G401 (cell line): ENCODE measurements around the gene INPP5A. TPM values are rescaled to one million over a fixed set of nuclear protein-coding genes. Genes with fewer than 3 reads are reported as not detected.
A peak's percentile ranks its signal among the peaks of the same experiment; 100 is the strongest.

Experiments used
- DNase-seq: peaks from one replicate; pipeline ENCODE4 v3.0.0-alpha.2; 2015; ENCODE audit warnings: low spot score
- in situ Hi-C: cut with HindIII; loops from 2 replicates; pipeline ENCODE4 v1.10.0; 2016; ENCODE audit warnings: low sequenced_read_pairs, mixed read lengths
- total RNA-seq: library from RNA; depleted of rRNA; stranded (reverse); fragments of >200 nt; shearing (Covaris generic); gene quantifications from 2 replicates; pipeline ENCODE4 v1.2.3, GENCODE V29; 2014

Gene INPP5A
- total RNA-seq, 1 experiment from 2014 or later: 44.3 TPM

GRCh38 chr10:132584081-132584480 lies 46.5 kb downstream of the INPP5A start:
- in situ Hi-C loops: loop anchor here (5.0 kb wide), 1 partner anchor 62 kb away; no protein-coding TSS in a partner anchor

DNA sequence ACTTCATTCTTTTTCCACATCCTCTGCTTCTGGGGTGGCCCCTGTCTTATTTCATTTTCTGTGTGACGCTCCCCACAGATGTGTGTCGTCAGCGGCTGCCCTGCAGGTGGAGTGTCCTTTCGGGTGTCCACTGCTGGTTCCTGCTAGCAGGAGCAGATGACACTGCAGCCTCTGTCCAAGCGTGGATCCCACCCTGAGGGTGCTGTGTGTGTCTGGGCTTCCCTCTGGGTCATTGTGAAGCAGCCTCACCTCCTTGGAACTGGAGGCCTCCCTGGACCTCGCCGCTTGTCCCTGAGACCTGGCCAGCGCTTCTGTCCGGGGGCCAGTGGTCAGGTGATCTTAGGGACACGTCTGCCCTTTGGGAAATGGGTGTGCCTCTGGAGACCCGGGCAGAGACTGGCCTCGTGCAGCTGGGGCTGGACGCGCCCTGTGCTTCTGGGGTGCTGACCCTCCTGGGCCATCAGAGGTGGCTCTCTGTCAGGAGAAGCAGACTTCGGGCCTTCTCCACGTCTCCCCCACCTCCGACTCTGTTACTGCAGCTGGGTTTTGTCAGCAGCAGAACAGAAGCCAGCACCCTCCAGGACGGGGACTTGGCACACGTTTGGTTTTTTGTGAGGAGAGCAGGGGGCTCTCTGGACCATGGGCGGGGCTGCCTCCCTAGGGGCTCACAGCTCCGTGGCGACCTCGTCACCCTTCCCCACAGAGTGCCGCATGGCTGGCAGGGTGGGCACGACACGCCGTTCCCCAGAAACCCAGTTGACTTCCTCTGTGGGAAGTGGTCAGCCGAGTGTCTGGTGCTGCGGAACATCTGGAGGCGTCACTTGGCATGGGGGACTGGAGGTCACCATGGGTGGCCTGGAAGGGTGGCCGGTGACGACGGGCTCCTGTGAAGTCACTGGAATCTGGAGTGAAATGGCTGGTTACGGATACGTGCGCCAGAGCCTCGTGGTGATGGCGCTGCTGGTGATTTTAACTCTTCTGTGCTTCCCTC lies 48.4 kb downstream of the INPP5A start:
- no peak for DNase-seq

More at GRCh38 chr10:132584081-132584480, 46.5 kb downstream of the INPP5A start:
- peak; percentile 82 for DNase-seq

GRCh38 chr10:132586739-132587138 lies 49.2 kb downstream of the INPP5A start:
- no peak for DNase-seq
- in situ Hi-C loops: no loop called here

More for the DNA sequence above, 48.4 kb downstream of the INPP5A start:
- in situ Hi-C loops: no loop called here

- in situ Hi-C loops: no loop called here
- peak; percentile 49 for DNase-seq
These were observed 49.6 kb downstream of the INPP5A start for GRCh38 chr10:132587175-132587574.

DNA sequence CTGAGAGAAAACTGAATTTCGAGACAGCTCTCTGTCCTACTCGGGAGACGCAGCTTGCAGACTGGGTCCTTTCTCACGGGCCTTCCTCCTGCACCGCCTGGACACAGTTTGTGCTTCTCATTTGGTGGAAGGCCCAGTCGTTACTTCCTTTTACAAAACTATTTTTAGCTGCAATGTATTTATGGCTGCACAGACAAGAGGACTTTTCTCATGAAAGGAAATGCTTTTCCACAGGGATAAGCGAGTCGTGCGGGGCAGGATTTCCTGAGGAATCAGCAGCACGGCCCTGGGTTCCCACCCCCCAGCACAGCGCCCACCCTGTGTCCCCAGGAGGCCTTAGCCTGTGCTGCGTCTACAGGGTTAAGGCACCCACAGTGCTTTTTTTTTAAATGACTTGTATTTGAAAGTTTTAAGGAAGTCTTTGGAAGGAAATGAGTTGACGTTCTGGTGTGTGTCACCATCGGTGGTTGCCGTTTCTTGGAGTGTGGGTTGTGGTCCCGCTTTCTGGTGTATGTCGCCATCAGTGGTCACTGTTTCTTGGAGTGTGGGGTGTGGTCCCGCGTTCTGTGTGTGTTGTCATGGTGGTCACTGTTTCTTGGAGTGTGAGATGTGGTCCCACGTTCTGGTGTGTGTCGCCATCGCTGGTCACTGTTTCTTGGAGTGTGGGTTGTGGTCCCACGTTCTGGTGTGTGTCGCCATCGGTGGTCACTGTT lies 50.9 kb downstream of the INPP5A start:
- in situ Hi-C loops: no loop called here
- peak; percentile 55 for DNase-seq

GRCh38 chr10:132589015-132589414 lies 51.4 kb downstream of the INPP5A start:
- no peak for DNase-seq
- in situ Hi-C loops: no loop called here

- DNase-seq: no peak
- in situ Hi-C loops: no loop called here
These were observed 52.1 kb downstream of the INPP5A start for GRCh38 chr10:132589681-132590080.

DNA sequence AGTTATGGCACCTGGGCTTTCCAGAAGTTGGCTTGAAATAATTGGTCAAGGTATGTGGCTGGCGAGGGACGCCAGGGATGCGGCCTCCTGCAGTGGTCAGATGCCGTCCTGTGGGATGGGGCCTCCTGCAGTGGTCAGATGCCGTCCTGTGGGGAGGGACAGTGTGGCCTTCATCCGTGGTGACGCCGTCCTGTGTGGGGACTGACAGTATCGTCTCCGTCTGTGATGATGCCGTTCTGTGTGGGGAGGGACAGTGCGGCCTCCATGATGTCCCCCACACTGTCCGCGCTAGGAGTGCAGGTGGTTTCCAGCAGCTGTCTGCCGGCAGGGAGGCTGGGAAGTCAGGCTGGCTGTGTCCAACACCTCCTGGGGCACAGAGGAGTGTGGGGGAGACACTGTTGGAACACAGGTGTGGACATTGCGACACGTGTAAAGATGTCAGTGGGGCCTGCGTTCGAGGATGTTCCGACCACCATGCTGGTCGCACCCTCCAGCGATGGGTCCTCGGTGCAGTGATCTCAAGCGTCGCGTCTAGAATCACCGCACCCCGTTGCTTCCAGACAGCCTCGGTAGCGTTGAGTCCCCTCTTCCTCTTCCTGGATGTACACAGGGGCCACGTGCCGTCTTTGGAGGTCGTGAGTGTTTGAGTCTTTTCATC lies 52.6 kb downstream of the INPP5A start:
- no peak for DNase-seq
- in situ Hi-C loops: no loop called here

DNA sequence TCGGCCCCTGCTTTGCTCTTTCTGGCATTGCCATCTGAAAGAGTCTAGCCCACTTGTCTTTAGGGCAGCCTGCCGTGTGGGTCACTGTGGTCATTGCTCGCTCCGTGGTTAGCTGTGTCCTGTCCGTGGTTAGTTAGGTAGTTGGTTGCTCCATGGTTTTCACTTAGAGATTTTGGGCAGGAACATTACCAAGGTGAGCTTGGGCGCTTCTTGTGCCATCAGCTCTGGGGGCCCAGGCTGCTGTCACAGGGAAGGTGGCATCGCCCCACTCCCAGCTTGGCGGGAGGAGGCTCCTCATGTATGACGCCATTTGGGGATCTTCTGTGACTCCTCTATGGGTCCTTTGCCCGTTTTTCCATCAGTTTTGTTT lies 53.1 kb downstream of the INPP5A start:
- no peak for DNase-seq
- in situ Hi-C loops: no loop called here

GRCh38 chr10:132591166-132591971 lies 53.8 kb downstream of the INPP5A start:
- in situ Hi-C loops: no loop called here
- no peak for DNase-seq

- DNase-seq: no peak
- in situ Hi-C loops: no loop called here
These were observed 55.3 kb downstream of the INPP5A start for GRCh38 chr10:132592790-132593383.

GRCh38 chr10:132593389-132593788 lies 55.8 kb downstream of the INPP5A start:
- in situ Hi-C loops: no loop called here

DNA sequence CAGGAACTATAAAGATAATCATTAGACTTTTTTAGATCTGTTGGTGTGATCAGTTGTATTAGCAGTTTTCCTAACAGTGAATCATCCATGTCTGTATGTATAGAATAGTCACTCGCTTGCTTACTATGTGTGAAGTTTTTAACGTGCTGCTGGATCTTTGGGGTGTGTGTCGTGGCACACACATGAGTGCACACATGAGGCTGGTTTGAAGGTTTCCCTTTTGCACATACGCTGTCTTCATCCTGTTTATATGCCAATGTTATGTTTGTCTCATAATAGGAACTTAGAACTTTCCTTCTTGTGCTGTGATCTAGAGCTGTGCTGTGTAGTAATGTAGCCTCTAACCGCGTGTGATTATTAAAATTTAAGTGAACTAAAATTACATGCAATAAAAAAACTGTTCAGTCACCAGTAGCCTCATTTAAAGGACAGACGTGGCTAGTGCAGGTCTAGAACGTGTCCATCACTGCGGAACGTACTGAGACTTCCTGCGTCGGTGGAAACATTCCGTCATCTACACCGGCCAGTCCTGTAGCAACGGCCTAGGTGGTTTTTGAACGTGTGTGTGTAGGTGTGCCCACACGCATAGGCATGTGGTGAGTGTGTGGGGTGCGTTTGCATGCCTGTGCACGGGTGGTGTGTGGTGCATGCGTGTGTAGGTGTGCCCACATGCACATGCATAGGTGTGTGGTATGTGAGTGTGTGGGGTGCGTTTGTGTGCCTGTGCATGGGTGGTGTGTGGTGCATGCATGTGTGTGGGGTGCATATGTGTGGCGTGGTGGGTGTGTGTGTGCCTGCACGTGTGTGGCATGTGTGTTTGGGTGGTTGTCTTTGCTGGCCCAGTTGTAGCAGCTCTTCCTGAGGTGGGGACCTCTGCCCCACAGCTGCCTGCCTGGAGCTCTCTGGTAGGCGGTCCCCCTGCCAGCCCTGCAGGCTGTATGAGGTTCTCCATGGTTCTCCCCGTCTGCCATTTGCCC lies 56.6 kb downstream of the INPP5A start:
- in situ Hi-C loops: no loop called here
- DNase-seq: no peak

More at GRCh38 chr10:132593389-132593788, 55.8 kb downstream of the INPP5A start:
- DNase-seq: no peak

DNA sequence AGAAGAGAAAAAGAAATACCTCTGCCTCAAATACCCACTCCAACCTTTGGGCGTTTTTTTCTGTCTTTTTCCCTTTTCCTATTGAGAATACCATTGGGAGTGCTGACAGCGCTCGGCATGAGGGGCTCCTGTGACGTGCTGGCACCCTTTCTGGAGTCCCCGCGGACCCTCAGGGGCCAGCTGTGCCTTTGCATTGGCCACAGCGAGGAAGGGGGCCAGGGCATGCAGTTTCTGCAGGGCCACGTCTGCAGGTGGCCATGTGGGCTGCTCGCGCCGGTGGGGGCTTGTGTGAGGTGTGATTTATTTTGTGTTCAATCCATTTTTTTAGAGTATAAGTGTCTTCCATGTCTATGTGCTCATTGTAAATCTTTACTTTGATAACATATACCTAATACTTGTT lies 57.4 kb downstream of the INPP5A start:
- in situ Hi-C loops: no loop called here

GRCh38 chr10:132595854-132596253 lies 58.3 kb downstream of the INPP5A start:
- DNase-seq: no peak
- in situ Hi-C loops: no loop called here

More for the DNA sequence above, 57.4 kb downstream of the INPP5A start:
- DNase-seq: no peak

DNA sequence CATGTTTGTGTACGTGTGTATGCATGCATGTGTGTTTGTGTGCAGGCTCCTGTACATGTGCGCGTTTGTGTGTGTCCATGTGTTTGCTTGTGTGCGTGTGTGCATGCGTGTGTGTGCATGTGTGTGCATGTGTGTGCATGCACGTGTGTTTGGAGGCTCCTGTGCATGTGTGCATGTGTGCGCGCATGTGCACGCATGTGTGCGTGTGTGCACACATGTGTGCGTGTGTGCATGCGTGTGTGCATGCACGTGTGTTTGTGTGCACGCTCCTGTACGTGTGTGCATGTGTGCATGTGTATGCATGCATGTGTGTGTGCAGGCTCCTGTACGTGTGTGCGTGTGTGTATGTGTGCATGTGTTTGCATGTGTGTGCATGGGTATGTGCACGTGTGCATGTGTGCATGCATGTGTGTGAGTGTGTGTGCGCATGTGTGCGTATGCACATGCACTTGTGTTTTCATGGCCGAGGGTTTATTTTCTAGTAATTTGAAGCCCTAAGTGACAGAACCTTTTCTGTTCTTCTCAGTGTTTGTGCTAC lies 59.2 kb downstream of the INPP5A start:
- DNase-seq: no peak
- in situ Hi-C loops: no loop called here

- in situ Hi-C loops: no loop called here
- DNase-seq: no peak
These were observed 60.1 kb downstream of the INPP5A start for GRCh38 chr10:132597654-132598053.
